ENCODE data around the gene KLHL30.

DNA sequence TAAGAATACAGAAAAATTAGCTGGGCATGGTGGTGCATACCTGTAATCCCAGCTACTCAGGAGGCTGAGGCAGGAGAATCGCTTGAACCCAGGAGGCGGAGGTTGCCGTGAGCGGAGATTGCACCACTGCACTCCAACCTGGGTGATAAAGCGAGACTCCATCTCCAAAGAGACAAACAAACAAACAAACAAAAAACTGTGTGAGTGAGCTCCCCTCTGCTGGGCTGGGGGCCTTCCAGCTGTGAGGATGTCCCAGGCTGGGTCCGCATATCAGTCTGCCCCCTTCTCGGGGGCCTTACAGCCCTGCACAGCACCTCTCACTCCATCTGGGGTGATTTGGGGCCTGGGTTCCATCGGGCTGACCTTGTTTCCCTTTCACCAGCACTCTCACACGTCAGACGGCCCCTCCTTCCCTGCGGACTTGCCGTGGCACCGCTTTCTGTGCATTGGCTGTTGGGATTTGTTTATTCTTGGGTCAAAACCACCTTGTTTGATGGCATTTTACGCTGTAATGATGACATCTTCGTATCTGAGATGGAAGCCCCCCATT, 2.8 kb upstream of the KLHL30 start:
- TF ChIP-seq, protein P1, sequence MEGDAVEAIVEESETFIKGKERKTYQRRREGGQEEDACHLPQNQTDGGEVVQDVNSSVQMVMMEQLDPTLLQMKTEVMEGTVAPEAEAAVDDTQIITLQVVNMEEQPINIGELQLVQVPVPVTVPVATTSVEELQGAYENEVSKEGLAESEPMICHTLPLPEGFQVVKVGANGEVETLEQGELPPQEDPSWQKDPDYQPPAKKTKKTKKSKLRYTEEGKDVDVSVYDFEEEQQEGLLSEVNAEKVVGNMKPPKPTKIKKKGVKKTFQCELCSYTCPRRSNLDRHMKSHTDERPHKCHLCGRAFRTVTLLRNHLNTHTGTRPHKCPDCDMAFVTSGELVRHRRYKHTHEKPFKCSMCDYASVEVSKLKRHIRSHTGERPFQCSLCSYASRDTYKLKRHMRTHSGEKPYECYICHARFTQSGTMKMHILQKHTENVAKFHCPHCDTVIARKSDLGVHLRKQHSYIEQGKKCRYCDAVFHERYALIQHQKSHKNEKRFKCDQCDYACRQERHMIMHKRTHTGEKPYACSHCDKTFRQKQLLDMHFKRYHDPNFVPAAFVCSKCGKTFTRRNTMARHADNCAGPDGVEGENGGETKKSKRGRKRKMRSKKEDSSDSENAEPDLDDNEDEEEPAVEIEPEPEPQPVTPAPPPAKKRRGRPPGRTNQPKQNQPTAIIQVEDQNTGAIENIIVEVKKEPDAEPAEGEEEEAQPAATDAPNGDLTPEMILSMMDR (optimal IDR thresholded peaks at IDR 0.05 in 1 of 3, IDR thresholded peaks at IDR 0.05 in 1 of 3, conservative IDR thresholded peaks at IDR 0.05 in 1 of 3; ENCODE audit: extremely low read depth in 1 of 3, insufficient read depth in 2 of 3, low read length in 3 of 3), result no peak
- no peak for TF ChIP-seq EZH2 (IDR thresholded peaks at IDR 0.05; ENCODE audit: low read length)
